ENCODE data around the gene TRIOBP.
A peak's percentile ranks its signal among the peaks of the same experiment; 100 is the strongest.

- TF ChIP-seq CTCF (IDR thresholded peaks at IDR 0.05) (no peak), POLR2A (IDR thresholded peaks at IDR 0.05) (no peak), EP300 (IDR thresholded peaks at IDR 0.05) (no peak), POLR2AphosphoS5 (IDR thresholded peaks at IDR 0.05) (peak; percentile 38 to 75 (median 62))
Measured at GRCh38 chr22:37745548-37746365, 48.9 kb downstream of the TRIOBP start.
